Activated T-helper 1 cell treated with anti-CD3 and anti-CD28 coated beads, Interleukin-12 subunit alpha, Interleukin-12 subunit beta, Interleukin-2, Interleukin-4 antibody, amounts not matched to agents 30 ng/mL and 10 ng/mL and 1 ng/mL, durations not matched to agents 14 hours and 24 hours and 36 hours (primary cell): ENCODE results near the gene ATP9A. TPM values are rescaled to one million over a fixed set of nuclear protein-coding genes. Genes with fewer than 3 reads are reported as not detected.
"Not testable (repeated sequence)": the region's sequence is repeated elsewhere in the genome, so short reads cannot be mapped to it uniquely, and the experiment has no call there.

ENCODE experiments used
- DNase-seq: peaks from one replicate; pipeline ENCODE4 v3.0.0; 2021; ENCODE audit warnings: low spot score
- H3K27ac Mint-ChIP-seq: one replicate; pipeline ENCODE4 v1.8.0; 2021; ENCODE audit warnings: mild to moderate bottlenecking, mixed read lengths
- H3K27me3 Mint-ChIP-seq: one replicate; pipeline ENCODE4 v1.8.0; 2022; ENCODE audit warnings: mild to moderate bottlenecking, moderate library complexity, mixed read lengths; ENCODE audit not compliant: insufficient read depth
- H3K36me3 Mint-ChIP-seq: one replicate; pipeline ENCODE4 v1.8.0; 2021; ENCODE audit warnings: low read depth, mixed read lengths
- H3K4me1 Mint-ChIP-seq: one replicate; pipeline ENCODE4 v1.8.0; 2021; ENCODE audit warnings: low read depth, mixed read lengths
- H3K4me3 Mint-ChIP-seq: one replicate; pipeline ENCODE4 v1.8.0; 2021; ENCODE audit warnings: mild to moderate bottlenecking, moderate library complexity, mixed read lengths
- H3K9me3 Mint-ChIP-seq: one replicate; pipeline ENCODE4 v1.8.0; 2021; ENCODE audit warnings: mixed read lengths
- intact Hi-C: fragments of 100-400 bp; cut with micrococcal nuclease; formaldehyde crosslinking; loops from one replicate; pipeline ENCODE4 v1.15.1; 2024
- total RNA-seq: library from RNA; stranded (reverse); gene quantifications from 2 replicates; pipeline ENCODE4 v1.2.3, GENCODE V29; 2022

ATP9A gene
- total RNA-seq, 1 donor from 2014 or later = 20.6 TPM

GRCh38 chr20:51659491-51660050 lies 108.6 kb downstream of the ATP9A start:
- DNase-seq = no peak
- H3K4me1 Mint-ChIP-seq = peaks cover 23% of the 10 kb centered on the region
- no peaks in the 10 kb centered on the region for H3K36me3 Mint-ChIP-seq
- peaks cover under 1% of the 10 kb centered on the region for H3K27me3 Mint-ChIP-seq
- H3K9me3 Mint-ChIP-seq = no peaks in the 10 kb centered on the region
- H3K27ac Mint-ChIP-seq = no peak overlapping the region
- H3K4me3 Mint-ChIP-seq = no peak overlapping the region
- intact Hi-C loops = loop anchor here (5.0 kb wide), 1 partner anchor 73 kb away; no protein-coding TSS in a partner anchor

GRCh38 chr20:51656726-51657260 lies 111.4 kb downstream of the ATP9A start:
- DNase-seq = no peak
- H3K9me3 Mint-ChIP-seq = no peaks in the 10 kb centered on the region
- peaks cover 18% of the 10 kb centered on the region for H3K4me1 Mint-ChIP-seq
- H3K27me3 Mint-ChIP-seq = peaks cover 2% of the 10 kb centered on the region
- H3K4me3 Mint-ChIP-seq = no peak overlapping the region
- intact Hi-C loops = no loop called here
- no peaks in the 10 kb centered on the region for H3K36me3 Mint-ChIP-seq
- H3K27ac Mint-ChIP-seq = no peak overlapping the region

DNA sequence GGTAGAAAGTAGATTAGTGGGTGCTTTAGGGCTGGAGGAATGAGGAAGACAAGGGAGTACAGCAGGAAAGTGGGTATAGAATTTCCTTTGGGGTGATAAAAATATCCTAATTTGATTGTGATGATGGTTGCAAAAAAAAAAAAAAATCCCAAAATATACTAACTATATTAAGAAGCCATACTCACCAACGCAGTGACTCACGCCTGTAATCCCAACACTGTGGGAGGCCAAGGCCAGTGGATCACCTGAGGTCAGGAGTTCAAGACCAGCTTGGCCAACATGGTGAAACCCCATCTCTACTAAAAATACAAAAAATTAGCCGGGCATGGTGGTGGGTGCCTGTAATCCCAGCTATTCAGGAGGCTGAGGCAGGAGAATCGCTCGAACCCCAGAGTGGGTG lies 112.1 kb downstream of the ATP9A start:
- intact Hi-C loops = not testable (repeated sequence)
- H3K4me1 Mint-ChIP-seq = peaks cover 11% of the 10 kb centered on the region

GRCh38 chr20:51654495-51654894 lies 113.7 kb downstream of the ATP9A start:
- Mint-ChIP-seq H3K9me3 (no peaks in the 10 kb centered on the region), H3K4me3 (no peak overlapping the region), H3K27ac (no peak overlapping the region), H3K4me1 (no peaks in the 10 kb centered on the region), H3K36me3 (no peaks in the 10 kb centered on the region), H3K27me3 (peaks cover 4% of the 10 kb centered on the region)
- no peak for DNase-seq
- intact Hi-C loops = no loop called here

More for the DNA sequence above, 112.1 kb downstream of the ATP9A start:
- H3K4me3 Mint-ChIP-seq, DNase-seq, H3K36me3 Mint-ChIP-seq, H3K27me3 Mint-ChIP-seq, H3K9me3 Mint-ChIP-seq, H3K27ac Mint-ChIP-seq: not testable (repeated sequence)

- Mint-ChIP-seq H3K27ac (no peak overlapping the region), H3K4me3 (no peak overlapping the region), H3K4me1 (no peaks in the 10 kb centered on the region), H3K9me3 (no peaks in the 10 kb centered on the region), H3K36me3 (no peaks in the 10 kb centered on the region), H3K27me3 (peaks cover 7% of the 10 kb centered on the region)
- no peak for DNase-seq
- intact Hi-C loops = no loop called here
Observed at GRCh38 chr20:51654060-51654459, 114.1 kb downstream of the ATP9A start.

- no peak for DNase-seq
- Mint-ChIP-seq H3K4me3 (no peak overlapping the region), H3K4me1 (no peaks in the 10 kb centered on the region), H3K36me3 (no peaks in the 10 kb centered on the region), H3K27me3 (peaks cover 7% of the 10 kb centered on the region), H3K9me3 (no peaks in the 10 kb centered on the region), H3K27ac (no peak overlapping the region)
- intact Hi-C loops = no loop called here
Observed at GRCh38 chr20:51653226-51653625, 115.0 kb downstream of the ATP9A start.

- H3K27ac Mint-ChIP-seq = no peak overlapping the region
- H3K27me3 Mint-ChIP-seq = peaks cover 11% of the 10 kb centered on the region
- H3K4me1 Mint-ChIP-seq = no peaks in the 10 kb centered on the region
- no peaks in the 10 kb centered on the region for H3K36me3 Mint-ChIP-seq
- H3K4me3 Mint-ChIP-seq = no peak overlapping the region
- intact Hi-C loops = no loop called here
- no peak for DNase-seq
- H3K9me3 Mint-ChIP-seq = no peaks in the 10 kb centered on the region
Observed at GRCh38 chr20:51651921-51652549, 116.2 kb downstream of the ATP9A start.

GRCh38 chr20:51650685-51651134 lies 117.5 kb downstream of the ATP9A start:
- Mint-ChIP-seq H3K4me3 (no peak overlapping the region), H3K27me3 (peaks cover 11% of the 10 kb centered on the region), H3K4me1 (no peaks in the 10 kb centered on the region), H3K27ac (no peak overlapping the region), H3K36me3 (no peaks in the 10 kb centered on the region), H3K9me3 (no peaks in the 10 kb centered on the region)
- intact Hi-C loops = no loop called here
- no peak for DNase-seq

GRCh38 chr20:51648571-51648947 lies 119.6 kb downstream of the ATP9A start:
- intact Hi-C loops = no loop called here
- no peaks in the 10 kb centered on the region for H3K36me3 Mint-ChIP-seq
- H3K9me3 Mint-ChIP-seq = no peaks in the 10 kb centered on the region
- H3K27ac Mint-ChIP-seq = no peak overlapping the region
- no peak for DNase-seq
- no peak overlapping the region for H3K4me3 Mint-ChIP-seq
- no peaks in the 10 kb centered on the region for H3K4me1 Mint-ChIP-seq
- peaks cover 15% of the 10 kb centered on the region for H3K27me3 Mint-ChIP-seq

DNA sequence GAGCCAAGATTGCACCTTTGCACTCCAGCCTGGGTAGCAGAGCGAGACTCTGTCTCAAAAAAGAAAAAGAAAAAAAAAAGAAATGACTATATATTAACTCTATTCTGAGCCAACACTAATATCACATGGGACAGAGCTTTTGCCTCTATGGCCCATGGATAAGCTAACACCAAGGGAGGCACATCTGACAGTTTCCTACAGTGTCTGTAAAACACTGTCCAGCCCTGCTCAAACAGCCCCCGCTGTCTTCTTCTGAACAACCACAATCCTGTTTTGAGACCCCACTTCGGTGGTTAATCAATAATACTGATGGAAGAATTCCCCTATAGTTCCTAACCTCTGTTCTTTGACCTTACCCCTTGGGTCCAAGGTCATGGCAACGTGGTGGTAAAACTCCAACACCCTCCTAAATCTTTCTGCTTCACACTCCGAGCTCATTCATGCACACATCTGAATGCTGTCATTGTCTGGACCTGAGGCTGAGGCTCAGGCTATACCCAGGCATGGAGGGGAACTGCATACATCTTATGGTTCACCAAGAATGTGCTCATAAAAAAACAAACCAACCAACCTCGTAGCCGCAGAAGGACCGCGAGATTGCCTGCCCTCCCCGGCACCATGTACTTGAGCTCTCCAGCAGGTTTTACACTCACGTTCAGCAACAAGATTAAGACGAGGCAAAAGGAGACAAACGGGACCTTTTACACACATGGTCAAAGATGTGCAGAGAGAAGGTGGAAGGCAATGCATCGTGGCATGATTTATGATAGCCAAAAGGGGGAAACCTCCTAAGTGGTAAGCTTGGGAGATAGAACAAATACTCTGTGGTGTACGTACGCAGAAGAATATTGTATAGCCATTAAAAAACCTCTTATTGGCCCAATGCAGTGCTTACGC lies 120.3 kb downstream of the ATP9A start:
- Mint-ChIP-seq H3K4me1 (no peaks in the 10 kb centered on the region), H3K27me3 (peaks cover 15% of the 10 kb centered on the region), H3K9me3 (no peaks in the 10 kb centered on the region), H3K27ac (no peak overlapping the region), H3K4me3 (no peak overlapping the region), H3K36me3 (no peaks in the 10 kb centered on the region)
- intact Hi-C loops = no loop called here
- no peak for DNase-seq

DNA sequence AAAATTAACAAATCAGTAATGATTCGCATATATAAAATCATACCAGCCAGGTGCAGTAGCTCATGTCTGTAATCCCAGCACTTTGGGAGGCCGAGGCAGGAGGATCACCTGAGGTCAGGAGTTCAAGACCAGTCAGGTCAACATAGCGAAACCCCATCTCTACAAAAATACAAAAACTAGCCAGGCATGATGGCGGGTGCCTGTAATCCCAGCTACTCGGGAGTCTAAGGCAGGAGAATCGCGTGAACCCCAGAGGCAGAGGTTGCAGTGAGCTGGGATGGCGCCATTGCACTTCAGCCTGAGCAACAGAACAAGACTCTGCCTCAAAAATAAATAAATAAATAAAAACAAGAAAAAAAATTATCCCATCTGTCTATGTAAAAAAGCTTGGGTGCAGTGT lies 124.4 kb downstream of the ATP9A start:
- H3K36me3 Mint-ChIP-seq, intact Hi-C loops, H3K4me1 Mint-ChIP-seq, H3K9me3 Mint-ChIP-seq, H3K27ac Mint-ChIP-seq, DNase-seq, H3K4me3 Mint-ChIP-seq: not testable (repeated sequence)
- H3K27me3 Mint-ChIP-seq = peaks cover 10% of the 10 kb centered on the region

- Mint-ChIP-seq H3K9me3 (no peaks in the 10 kb centered on the region), H3K36me3 (no peaks in the 10 kb centered on the region), H3K4me1 (no peaks in the 10 kb centered on the region), H3K4me3 (no peak overlapping the region), H3K27me3 (peaks cover 10% of the 10 kb centered on the region), H3K27ac (no peak overlapping the region)
- no peak for DNase-seq
- intact Hi-C loops = no loop called here
Observed at GRCh38 chr20:51643390-51643789, 124.8 kb downstream of the ATP9A start.

DNA sequence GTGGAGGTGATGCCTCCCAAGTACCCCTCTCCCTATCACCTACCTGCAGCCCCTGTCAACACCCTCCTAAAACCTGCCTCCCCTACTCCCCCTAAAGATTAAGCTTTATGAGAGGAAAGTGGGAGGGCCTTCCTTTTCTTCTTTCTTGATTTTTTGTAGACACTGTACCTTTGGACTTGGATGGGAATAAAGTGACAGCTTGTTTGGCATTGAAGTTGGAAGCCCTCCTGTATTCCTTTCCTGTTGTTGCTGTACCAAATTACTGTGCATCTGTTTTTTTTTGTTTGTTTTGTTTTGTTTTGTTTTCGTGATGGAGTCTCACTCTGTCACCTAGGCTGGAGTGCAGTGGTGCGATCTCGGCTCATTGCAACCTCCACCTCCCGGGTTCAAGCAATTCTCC lies 126.3 kb downstream of the ATP9A start:
- DNase-seq = no peak
- H3K36me3 Mint-ChIP-seq = no peaks in the 10 kb centered on the region
- intact Hi-C loops = no loop called here
- no peak overlapping the region for H3K27ac Mint-ChIP-seq
- H3K4me1 Mint-ChIP-seq = no peaks in the 10 kb centered on the region
- no peaks in the 10 kb centered on the region for H3K9me3 Mint-ChIP-seq
- no peak overlapping the region for H3K4me3 Mint-ChIP-seq
- H3K27me3 Mint-ChIP-seq = peaks cover 10% of the 10 kb centered on the region
